IPS DF 6.9 (cell line): ENCODE data around the gene CEMIP2.
A peak's percentile ranks its signal among the peaks of the same experiment; 100 is the strongest.

Experiments used
- DNase-seq: peaks from one replicate; pipeline ENCODE4 v3.0.0-alpha.2; 2013; ENCODE audit warnings: low read depth, low spot score
- H3K27ac ChIP-seq: one replicate; pipeline ENCODE4 v1.5.1; 2013; ENCODE audit warnings: low read length, control low read depth
- H3K27me3 ChIP-seq: 2 replicates; pipeline ENCODE4 v1.6.1; 2013; ENCODE audit warnings: mild to moderate bottlenecking, low read length; ENCODE audit not compliant: control insufficient read depth, insufficient read depth
- H3K36me3 ChIP-seq: 2 replicates; pipeline ENCODE4 v1.6.1; 2013; ENCODE audit warnings: low read length; ENCODE audit not compliant: control insufficient read depth, insufficient read depth
- H3K4me1 ChIP-seq: 2 replicates; pipeline ENCODE4 v1.6.1; 2013; ENCODE audit warnings: low read length; ENCODE audit not compliant: control insufficient read depth, insufficient read depth
- H3K4me3 ChIP-seq: 2 replicates; pipeline ENCODE4 v1.5.1; 2013; ENCODE audit warnings: mild to moderate bottlenecking, low read length
- H3K9me3 ChIP-seq: 2 replicates; pipeline ENCODE4 v1.6.1; 2013; ENCODE audit warnings: low read length, inconsistent platforms; ENCODE audit not compliant: control insufficient read depth, insufficient read depth
- WGBS: extraction: QIAGEN DNeasy Blood & Tissue Kit; methylation state at CpG from one replicate; pipeline ENCODE4 v1.1.7; 2013; ENCODE audit warnings: mixed read lengths, missing lambda C conversion rate; ENCODE audit not compliant: insufficient read length, insufficient coverage; 5-methylcytosine and 5-hydroxymethylcytosine counted together

CEMIP2 gene

DNA sequence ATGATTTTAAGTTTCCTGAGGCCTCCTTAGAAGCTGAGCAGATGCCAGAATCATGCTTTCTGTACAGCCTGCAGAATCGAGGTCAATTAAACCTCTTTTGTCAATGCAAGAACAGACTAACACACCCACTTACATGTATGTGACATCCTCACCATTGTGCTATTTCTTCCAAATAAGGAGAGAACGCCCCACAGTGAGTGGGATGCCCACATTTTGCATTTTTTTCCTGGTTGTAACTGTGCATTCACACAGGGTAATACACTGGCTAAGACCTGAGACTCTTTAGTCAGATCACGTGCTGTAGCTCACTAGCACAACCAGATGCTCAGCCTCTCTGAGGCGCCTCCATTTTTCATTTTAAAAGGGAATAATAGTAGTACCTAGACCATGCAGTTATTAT is 4.4 kb upstream of the CEMIP2 start:
- Histone ChIP-seq H3K36me3 (no peaks in the 10 kb centered on the region), H3K4me1 (no peaks in the 10 kb centered on the region), H3K4me3 (no peak overlapping the region), H3K27me3 (no peaks in the 10 kb centered on the region), H3K9me3 (no peaks in the 10 kb centered on the region), H3K27ac (no peak overlapping the region)
- no CpG with 5 or more reads among the region's 4 CpGs for WGBS
- no peak for DNase-seq

DNA sequence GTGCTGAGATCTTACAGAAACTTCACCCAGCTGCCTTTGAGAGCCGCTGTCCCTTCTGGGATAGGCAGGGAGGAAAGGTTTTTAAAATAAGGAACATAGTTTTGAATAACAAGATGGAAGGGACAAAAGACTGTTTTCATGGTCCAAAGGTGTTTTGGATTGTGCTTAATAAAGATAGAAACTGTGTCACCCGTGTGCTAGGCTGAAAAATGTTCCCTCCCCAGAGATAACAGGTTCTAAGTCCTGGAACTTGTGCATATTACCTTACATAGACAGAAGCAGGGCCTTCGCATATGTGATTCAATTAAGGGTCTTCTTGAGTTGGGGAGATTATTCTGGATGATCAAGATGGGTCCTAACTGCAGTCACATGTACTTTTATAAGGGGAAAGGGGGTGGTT is 1.9 kb upstream of the CEMIP2 start:
- Histone ChIP-seq H3K27me3 (no peaks in the 10 kb centered on the region), H3K27ac (no peak overlapping the region), H3K36me3 (no peaks in the 10 kb centered on the region), H3K4me3 (no peak overlapping the region), H3K9me3 (no peaks in the 10 kb centered on the region), H3K4me1 (peaks cover 2% of the 10 kb centered on the region; the same call in 1 of the 2 replicates)
- no peak for DNase-seq
- no CpG with 5 or more reads among the region's 3 CpGs for WGBS

DNA sequence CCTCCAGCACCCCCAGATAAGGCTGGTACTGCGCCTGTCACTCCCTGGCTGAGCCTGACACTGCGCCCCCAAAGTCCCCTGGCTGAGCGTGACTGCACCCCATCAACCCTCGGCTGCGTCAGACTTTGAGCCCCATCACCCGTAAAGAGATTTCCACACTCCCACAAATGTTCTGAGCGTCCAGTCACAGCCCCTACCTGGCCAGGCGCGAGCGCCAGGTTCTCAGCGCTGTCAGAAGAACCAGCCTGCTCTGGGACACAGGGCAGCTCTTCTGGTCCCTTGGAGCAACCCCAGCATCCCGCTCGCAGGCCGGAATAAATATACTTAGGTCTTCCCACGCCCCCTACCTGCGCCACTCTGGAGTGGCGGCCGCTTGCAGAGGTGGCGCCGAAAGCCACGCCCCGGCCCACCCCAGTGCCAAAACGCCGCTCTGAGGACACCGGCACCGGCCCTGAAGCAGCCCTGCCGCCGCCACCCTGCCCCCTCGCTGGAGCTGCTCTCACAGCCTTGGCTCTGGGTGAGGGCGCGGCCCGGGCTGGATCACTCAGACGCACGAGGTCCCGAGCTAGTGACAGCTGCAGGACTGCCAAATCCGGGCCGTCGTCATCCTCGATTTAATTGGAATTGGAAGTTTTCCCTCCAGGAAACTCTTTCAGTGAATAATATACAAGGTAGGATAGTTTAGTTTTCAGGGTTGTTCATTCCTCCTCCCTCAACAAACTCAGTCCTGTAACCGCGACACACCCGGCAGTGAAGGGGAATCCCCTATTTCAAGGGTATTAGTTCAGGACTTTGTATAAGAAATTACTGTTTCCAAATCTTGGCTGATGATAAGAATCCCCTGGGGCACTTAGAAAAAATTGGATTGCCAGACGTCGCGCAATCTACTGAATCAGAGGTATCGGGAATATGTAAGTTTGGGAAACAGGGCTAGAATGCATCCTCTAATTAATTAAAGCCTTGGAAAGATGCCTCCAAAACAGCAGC is 1.2 kb upstream of the CEMIP2 start:
- Histone ChIP-seq H3K4me3 (peak overlapping the region; percentile 51; the same call in 1 of the 2 replicates), H3K27ac (no peak overlapping the region)
- WGBS = no CpG with 5 or more reads among the region's 46 CpGs

DNA sequence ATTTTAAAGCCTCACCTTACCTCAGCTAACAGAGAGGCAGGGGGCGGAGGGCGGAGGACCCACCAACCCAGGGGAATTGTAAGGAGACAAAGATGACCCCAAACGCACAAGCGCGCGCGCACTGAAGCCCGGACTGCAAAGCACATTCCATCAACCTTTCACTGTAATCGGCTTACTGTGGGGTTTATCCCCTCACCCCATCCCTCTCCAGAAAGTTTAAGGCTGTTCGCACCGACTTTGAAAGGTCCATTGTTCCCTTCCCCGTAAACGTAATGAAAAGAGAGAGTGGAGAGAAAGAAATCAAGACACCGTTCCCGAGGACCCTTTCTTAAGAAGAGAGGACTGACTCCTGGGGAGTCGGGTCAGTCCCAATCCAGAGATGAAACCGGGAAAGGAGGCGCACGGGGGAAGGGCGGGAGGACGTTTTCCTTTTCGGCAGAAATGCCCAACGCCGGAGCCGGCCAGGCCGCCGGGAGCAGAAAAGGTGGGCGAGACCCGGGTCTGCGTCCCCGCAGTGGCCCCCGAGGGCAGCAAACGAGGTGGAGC is 464 bp downstream of the CEMIP2 start:
- Histone ChIP-seq H3K27ac (no peak overlapping the region), H3K4me1 (peaks cover 2% of the 10 kb centered on the region; the same call in 1 of the 2 replicates), H3K9me3 (no peaks in the 10 kb centered on the region), H3K27me3 (no peaks in the 10 kb centered on the region), H3K4me3 (peak overlapping the region; percentile 82), H3K36me3 (no peaks in the 10 kb centered on the region)
- DNase-seq = no peak
- WGBS = no CpG with 5 or more reads among the region's 33 CpGs

More for the DNA sequence above, 1.2 kb upstream of the CEMIP2 start:
- Histone ChIP-seq H3K9me3 (no peaks in the 10 kb centered on the region), H3K4me1 (peaks cover 2% of the 10 kb centered on the region; the same call in 1 of the 2 replicates), H3K36me3 (no peaks in the 10 kb centered on the region), H3K27me3 (no peaks in the 10 kb centered on the region)
- no peak for DNase-seq

DNA sequence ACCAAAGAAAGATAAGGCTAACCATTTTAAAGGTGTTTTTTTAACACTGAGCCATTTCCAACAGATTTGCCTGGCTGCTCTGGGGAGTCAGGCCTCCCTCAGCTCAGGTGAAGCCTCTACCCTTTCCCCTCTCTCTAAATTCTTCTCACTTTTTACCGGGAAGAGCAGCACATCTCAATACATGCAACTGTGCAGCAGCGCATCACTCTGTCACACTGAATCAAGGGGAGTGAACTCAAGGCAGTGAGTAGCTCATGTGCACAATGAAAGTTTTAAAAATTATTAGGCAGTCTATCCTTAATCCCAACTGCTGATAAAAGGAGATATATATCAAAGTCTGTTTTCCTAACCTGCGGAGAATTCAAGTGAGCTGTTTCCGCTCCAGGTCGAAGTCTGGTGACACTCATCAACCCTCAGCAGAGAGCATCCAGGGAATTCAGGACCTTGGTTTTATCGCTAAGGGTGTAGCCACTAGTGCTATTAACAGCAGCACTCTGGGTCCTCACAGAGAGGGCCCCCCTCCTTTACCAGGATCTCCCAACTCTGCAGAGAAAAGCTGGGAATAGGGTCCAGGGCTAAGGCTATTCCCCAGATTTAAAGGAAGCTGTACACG is 1.0 kb downstream of the CEMIP2 start:
- no CpG with 5 or more reads among the region's 7 CpGs for WGBS
- Histone ChIP-seq H3K27me3 (no peaks in the 10 kb centered on the region), H3K4me1 (peaks cover 2% of the 10 kb centered on the region; the same call in 1 of the 2 replicates), H3K4me3 (peak overlapping the region; percentile 82; the same call in 1 of the 2 replicates), H3K27ac (no peak overlapping the region), H3K9me3 (no peaks in the 10 kb centered on the region), H3K36me3 (no peaks in the 10 kb centered on the region)
- DNase-seq = no peak

DNA sequence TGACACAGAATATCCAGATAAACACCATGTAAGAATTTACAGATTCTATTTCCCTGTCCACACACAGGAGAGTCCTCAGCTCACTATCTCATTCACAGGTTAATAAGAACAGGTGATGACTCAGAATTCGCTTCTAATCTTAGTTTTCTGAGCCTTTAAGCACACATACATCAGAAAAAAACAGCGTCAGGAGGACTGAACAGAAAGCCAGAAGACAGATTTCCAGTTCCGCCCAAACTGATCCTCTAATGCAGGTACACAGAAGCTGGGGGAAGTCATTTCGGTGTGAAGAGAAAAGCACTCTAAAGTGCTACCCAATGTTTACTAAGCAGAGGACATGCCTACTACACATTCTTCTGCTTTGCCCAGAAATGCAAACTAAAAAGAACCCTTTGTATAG is 1.6 kb downstream of the CEMIP2 start:
- H3K36me3 ChIP-seq = no peaks in the 10 kb centered on the region

DNA sequence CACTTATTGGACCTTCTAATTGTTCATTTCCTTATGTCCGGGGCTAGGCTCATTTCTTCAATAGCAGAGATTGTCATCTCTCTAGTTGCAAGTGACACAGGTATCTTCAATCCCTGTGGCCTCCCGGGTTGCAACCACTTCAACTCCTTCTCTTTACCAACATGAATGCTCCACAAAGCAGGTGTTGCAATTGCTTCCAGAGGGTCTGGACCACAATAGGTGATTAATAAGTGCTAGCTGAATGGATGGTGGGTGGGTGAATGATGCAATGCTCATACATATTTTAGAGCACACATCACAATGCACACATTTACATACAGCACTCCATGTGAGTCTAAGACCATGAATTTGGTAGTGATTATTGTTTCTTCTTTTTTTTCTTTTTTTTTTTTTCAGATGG is 2.6 kb downstream of the CEMIP2 start:
- no peaks in the 10 kb centered on the region for H3K9me3 ChIP-seq
- H3K36me3 ChIP-seq = no peaks in the 10 kb centered on the region
- no peaks in the 10 kb centered on the region for H3K27me3 ChIP-seq
- H3K4me3 ChIP-seq = no peak overlapping the region
- WGBS = no CpG with 5 or more reads among the region's 2 CpGs
- H3K27ac ChIP-seq = no peak overlapping the region
- DNase-seq = no peak
- peaks cover 5% of the 10 kb centered on the region; the same call in 1 of the 2 replicates for H3K4me1 ChIP-seq

More for the DNA sequence above, 1.6 kb downstream of the CEMIP2 start:
- Histone ChIP-seq H3K4me3 (peak overlapping the region; percentile 82; the same call in 1 of the 2 replicates), H3K9me3 (no peaks in the 10 kb centered on the region), H3K27ac (no peak overlapping the region), H3K27me3 (no peaks in the 10 kb centered on the region), H3K4me1 (peaks cover 5% of the 10 kb centered on the region; the same call in 1 of the 2 replicates)
- DNase-seq = no peak
- WGBS = no CpG with 5 or more reads among the region's 4 CpGs

DNA sequence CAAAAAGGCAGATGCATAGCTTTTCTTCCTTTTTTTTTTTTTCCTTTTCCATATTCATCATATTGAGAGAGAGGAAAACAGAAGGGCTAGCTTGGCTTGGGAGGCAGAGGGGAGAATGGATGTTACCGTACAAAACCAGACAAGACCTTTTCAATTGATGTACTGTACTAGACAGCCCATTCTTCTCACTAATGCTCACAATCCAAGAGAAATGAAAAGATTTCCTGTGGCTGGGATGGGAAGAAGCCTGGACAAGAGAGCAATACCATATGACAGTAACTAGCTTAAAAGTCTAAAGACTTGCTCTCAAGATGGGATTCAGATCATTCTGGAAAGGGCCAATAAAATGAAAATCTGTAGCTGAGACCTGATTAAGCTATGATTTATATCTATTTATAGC is 3.4 kb downstream of the CEMIP2 start:
- Histone ChIP-seq H3K4me3 (no peak overlapping the region), H3K4me1 (peaks cover 5% of the 10 kb centered on the region; the same call in 1 of the 2 replicates), H3K27ac (no peak overlapping the region), H3K36me3 (no peaks in the 10 kb centered on the region), H3K9me3 (no peaks in the 10 kb centered on the region), H3K27me3 (no peaks in the 10 kb centered on the region)
- WGBS = no CpG with 5 or more reads among the region's 1 CpG
- no peak for DNase-seq

DNA sequence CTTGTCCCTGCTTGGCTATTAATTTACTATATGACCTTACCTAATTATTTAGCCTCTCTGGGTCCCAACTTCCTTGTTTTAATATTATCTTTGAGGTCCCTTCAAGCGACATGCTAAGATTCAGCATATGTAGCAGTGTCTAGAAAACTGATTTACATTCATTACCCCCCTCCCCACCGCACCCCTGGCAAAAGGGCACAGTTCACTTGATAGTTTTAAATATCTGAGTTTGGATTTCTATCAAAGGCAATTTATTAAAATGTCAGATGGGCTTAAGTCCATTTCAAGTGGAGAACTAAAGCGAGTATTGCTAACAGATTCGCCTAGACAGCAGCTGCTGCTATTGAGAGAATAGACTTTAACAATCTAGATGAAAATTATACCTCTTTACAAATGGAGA is 3.9 kb downstream of the CEMIP2 start:
- Histone ChIP-seq H3K27ac (no peak overlapping the region), H3K27me3 (no peaks in the 10 kb centered on the region), H3K4me1 (peaks cover 5% of the 10 kb centered on the region; the same call in 1 of the 2 replicates), H3K36me3 (no peaks in the 10 kb centered on the region), H3K4me3 (no peak overlapping the region), H3K9me3 (no peaks in the 10 kb centered on the region)
- no peak for DNase-seq
- WGBS = no CpG with 5 or more reads among the region's 4 CpGs

DNA sequence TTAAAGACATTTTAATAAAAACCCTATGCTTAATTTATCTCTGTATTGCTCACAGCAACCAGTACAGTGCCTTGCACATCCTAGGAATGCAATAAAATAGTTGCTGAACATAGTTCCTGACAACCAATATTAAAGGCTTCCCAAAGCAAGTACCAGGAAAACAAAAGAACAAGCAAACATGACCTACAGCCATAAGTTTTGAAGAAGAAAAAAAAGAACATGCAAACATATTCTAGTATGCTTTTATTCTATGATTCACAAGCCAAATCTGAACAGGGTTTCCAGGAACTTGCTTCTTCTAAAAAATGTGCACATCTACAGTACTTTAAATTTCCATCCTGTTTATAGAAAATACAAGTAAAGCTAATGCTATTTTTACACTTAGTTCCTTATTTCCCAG is 4.5 kb downstream of the CEMIP2 start:
- Histone ChIP-seq H3K27me3 (no peaks in the 10 kb centered on the region), H3K4me3 (no peak overlapping the region), H3K4me1 (peaks cover 5% of the 10 kb centered on the region; the same call in 1 of the 2 replicates), H3K27ac (no peak overlapping the region), H3K36me3 (no peaks in the 10 kb centered on the region), H3K9me3 (no peaks in the 10 kb centered on the region)
- DNase-seq = no peak
